Measurements from ENCODE around the gene GPNMB.
"Not testable (repeated sequence)": the region's sequence is repeated elsewhere in the genome, so short reads cannot be mapped to it uniquely, and the experiment has no call there.

Gene GPNMB

GRCh38 chr7:23246555-23246954 is at the start of gene GPNMB:
Gene GPNMB (plus strand): TSS chr7:23246775. CDS start chr7:23246858, 83 bp downstream.
- DNase-seq, result no peak

GRCh38 chr7:23197745-23198144 is 48.8 kb upstream of the GPNMB start:
- not testable (repeated sequence) for DNase-seq

- no peak for DNase-seq
Measured at GRCh38 chr7:23200331-23200730, 46.2 kb upstream of the GPNMB start.

GRCh38 chr7:23204241-23204640 is 42.3 kb upstream of the GPNMB start:
- DNase-seq, result no peak

GRCh38 chr7:23205577-23205908 is 41.0 kb upstream of the GPNMB start:
- DNase-seq, result no peak

- no peak for DNase-seq
Measured at GRCh38 chr7:23205909-23206767, 40.4 kb upstream of the GPNMB start.

- peak; percentile 9 for DNase-seq
Measured at GRCh38 chr7:23207021-23207420, 39.6 kb upstream of the GPNMB start.

- DNase-seq, result no peak
Measured at GRCh38 chr7:23207884-23208283, 38.7 kb upstream of the GPNMB start.

GRCh38 chr7:23208316-23208715 is 38.3 kb upstream of the GPNMB start:
- no peak for DNase-seq

GRCh38 chr7:23210506-23210905 is 36.1 kb upstream of the GPNMB start:
- DNase-seq, result no peak

- no peak for DNase-seq
Measured at GRCh38 chr7:23211589-23211988, 35.0 kb upstream of the GPNMB start.

- DNase-seq, result no peak
Measured at GRCh38 chr7:23212395-23212794, 34.2 kb upstream of the GPNMB start.

GRCh38 chr7:23212841-23213240 is 33.7 kb upstream of the GPNMB start:
- DNase-seq, result no peak

GRCh38 chr7:23213755-23214154 is 32.8 kb upstream of the GPNMB start:
- no peak for DNase-seq

GRCh38 chr7:23214423-23214822 is 32.2 kb upstream of the GPNMB start:
- no peak for DNase-seq

- no peak for DNase-seq
Measured at GRCh38 chr7:23214938-23215337, 31.6 kb upstream of the GPNMB start.

- DNase-seq, result no peak
Measured at GRCh38 chr7:23216021-23216420, 30.6 kb upstream of the GPNMB start.

GRCh38 chr7:23218196-23218595 is 28.4 kb upstream of the GPNMB start:
- DNase-seq, result no peak

GRCh38 chr7:23220690-23221305 is 25.8 kb upstream of the GPNMB start:
- DNase-seq, result no peak

GRCh38 chr7:23222439-23223030 is 24.0 kb upstream of the GPNMB start:
- no peak for DNase-seq

GRCh38 chr7:23224364-23224763 is 22.2 kb upstream of the GPNMB start:
- DNase-seq, result not testable (repeated sequence)

GRCh38 chr7:23226844-23227450 is 19.6 kb upstream of the GPNMB start:
- no peak for DNase-seq

- no peak for DNase-seq
Measured at GRCh38 chr7:23228412-23228811, 18.2 kb upstream of the GPNMB start.

GRCh38 chr7:23230641-23231101 is 15.9 kb upstream of the GPNMB start:
- DNase-seq, result no peak

All from NCI-H774 (cell line).